ENCODE data around the gene MYORG.

Gene MYORG

DNA sequence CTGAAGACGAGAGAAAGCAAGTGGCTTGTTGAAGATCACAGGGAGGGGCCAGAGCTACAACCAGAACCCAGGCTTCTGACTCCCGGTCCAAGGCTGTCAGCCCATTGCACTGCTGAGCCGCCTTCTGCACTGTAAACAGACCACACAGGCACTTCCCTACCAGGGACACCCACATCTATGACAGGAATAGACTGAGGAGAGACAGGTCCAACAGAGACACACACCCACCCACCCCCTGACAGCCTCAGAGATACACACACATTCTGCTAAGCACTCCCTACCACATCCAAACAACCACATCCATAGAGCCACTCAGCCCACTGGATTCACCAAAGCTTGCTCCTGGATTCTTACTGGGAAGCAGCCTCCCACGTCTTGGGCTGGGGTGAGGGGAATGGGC is 23.0 kb upstream of the MYORG start:
- TF ChIP-seq, protein P1, sequence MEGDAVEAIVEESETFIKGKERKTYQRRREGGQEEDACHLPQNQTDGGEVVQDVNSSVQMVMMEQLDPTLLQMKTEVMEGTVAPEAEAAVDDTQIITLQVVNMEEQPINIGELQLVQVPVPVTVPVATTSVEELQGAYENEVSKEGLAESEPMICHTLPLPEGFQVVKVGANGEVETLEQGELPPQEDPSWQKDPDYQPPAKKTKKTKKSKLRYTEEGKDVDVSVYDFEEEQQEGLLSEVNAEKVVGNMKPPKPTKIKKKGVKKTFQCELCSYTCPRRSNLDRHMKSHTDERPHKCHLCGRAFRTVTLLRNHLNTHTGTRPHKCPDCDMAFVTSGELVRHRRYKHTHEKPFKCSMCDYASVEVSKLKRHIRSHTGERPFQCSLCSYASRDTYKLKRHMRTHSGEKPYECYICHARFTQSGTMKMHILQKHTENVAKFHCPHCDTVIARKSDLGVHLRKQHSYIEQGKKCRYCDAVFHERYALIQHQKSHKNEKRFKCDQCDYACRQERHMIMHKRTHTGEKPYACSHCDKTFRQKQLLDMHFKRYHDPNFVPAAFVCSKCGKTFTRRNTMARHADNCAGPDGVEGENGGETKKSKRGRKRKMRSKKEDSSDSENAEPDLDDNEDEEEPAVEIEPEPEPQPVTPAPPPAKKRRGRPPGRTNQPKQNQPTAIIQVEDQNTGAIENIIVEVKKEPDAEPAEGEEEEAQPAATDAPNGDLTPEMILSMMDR (conservative IDR thresholded peaks at IDR 0.05; ENCODE audit: low read depth, low read length): no peak
- DNase-seq (ENCODE audit: low read depth): no peak
- H3K4me3 ChIP-seq (ENCODE audit: low read depth, low read length): no peak overlapping the region

GRCh38 chr9:34398875-34399274 is 22.2 kb upstream of the MYORG start:
- no peak for DNase-seq (ENCODE audit: low read depth)
- no peak overlapping the region for H3K4me3 ChIP-seq (ENCODE audit: low read depth, low read length)
- TF ChIP-seq, protein P1 (conservative IDR thresholded peaks at IDR 0.05; ENCODE audit: low read depth, low read length): no peak

- H3K4me3 ChIP-seq (ENCODE audit: low read depth, low read length): no peak overlapping the region
- TF ChIP-seq, protein P1 (conservative IDR thresholded peaks at IDR 0.05; ENCODE audit: low read depth, low read length): no peak
- no peak for DNase-seq (ENCODE audit: low read depth)
These were observed 19.8 kb upstream of the MYORG start for GRCh38 chr9:34396276-34397214.

DNA sequence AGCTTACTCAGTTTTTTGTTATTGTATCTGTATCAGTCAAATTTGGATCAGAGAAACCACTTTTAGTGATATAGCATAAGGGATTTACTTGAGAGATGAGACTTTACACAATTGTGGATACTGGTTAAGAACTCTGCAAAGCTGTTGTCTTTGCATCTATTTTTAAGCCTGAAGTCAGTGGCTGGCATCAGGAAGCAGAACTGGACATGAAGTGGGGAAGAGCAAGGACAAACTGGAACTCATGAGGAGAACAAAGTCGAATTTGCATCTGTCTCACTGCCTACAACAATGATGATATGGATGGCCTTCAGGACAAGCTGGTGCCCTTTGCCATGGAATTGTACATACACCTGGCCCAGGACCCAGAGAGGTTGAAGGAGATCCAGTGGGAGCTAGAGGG is 15.8 kb upstream of the MYORG start:
- TF ChIP-seq, protein P1 (conservative IDR thresholded peaks at IDR 0.05; ENCODE audit: low read depth, low read length): no peak
- no peak overlapping the region for H3K4me3 ChIP-seq (ENCODE audit: low read depth, low read length)
- DNase-seq (ENCODE audit: low read depth): no peak

DNA sequence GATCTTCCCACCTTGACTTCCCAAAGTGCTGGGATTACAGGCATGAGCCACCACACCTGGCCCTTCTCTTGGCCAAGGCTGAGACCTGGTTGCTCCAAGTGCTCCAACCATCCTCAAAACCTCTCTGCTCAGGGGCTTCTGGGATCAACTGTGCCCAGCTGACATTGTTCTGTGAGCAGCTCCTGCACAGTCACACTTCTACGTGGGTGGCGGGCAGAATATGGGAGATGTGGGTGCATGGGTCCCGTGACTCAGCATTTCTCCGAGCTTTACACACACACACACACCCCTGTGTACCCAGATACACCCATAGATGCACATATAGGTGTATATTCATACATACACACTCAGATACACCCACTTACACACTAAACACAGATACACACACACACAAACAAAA is 10.5 kb upstream of the MYORG start:
- TF ChIP-seq, protein P1 (conservative IDR thresholded peaks at IDR 0.05; ENCODE audit: low read depth, low read length): no peak
- H3K4me3 ChIP-seq (ENCODE audit: low read depth, low read length): no peak overlapping the region
- DNase-seq (ENCODE audit: low read depth): no peak

DNA sequence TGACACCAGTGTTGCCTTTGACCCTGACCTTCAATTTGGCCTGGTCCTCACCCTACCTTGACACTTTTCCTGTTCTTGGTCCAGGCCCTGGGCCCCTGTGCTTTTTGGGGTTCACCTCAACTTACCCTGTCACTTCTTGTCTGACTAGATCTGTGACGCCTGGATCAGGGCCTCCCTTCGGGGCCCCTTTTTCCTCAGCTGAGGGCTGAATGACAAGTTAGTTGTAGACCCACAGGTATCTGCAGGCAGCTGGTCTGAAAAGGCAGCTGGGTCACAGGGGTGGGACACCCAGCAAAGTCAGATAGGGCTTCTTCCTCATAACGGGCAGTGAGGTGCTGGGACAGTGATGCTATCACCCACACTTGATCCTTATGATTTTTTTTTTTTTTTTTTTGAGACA is 10.0 kb upstream of the MYORG start:
- no peak for DNase-seq (ENCODE audit: low read depth)
- TF ChIP-seq, protein P1 (conservative IDR thresholded peaks at IDR 0.05; ENCODE audit: low read depth, low read length): no peak

More for the DNA sequence above, 10.0 kb upstream of the MYORG start:
- H3K4me3 ChIP-seq (ENCODE audit: low read depth, low read length): no peak overlapping the region
